CD4-positive, alpha-beta memory T cell (primary cell): Measurements from ENCODE around the gene MPRIP. TPM values are rescaled to one million over a fixed set of nuclear protein-coding genes. Genes with fewer than 3 reads are reported as not detected.

Source experiments
- CTCF ChIA-PET: fragments of 350-600 bp; sonication (Branson Sonifier 250); formaldehyde crosslinking; loops from one replicate; lab custom pipeline; 2021; ENCODE audit warnings: inconsistent platforms; ENCODE audit not compliant: partially characterized antibody; lab: Charles Lee
- POLR2A ChIA-PET: fragments of 350-600 bp; sonication (Branson Sonifier 250); formaldehyde crosslinking; loops from one replicate; lab custom pipeline; 2021; ENCODE audit not compliant: partially characterized antibody; lab: Charles Lee
- DNase-seq, 5 donors: peaks; one replicate each; pipeline versions ENCODE4 v3.0.0 to v3.0.0-alpha.2; 2020 to 2022; ENCODE audit warnings: mixed read lengths in 1 of 5
- H3K27ac ChIP-seq: one replicate; pipeline ENCODE4 v1.7.0; 2013; ENCODE audit warnings: low read depth, low read length
- H3K27me3 ChIP-seq: 2 replicates; pipeline ENCODE4 v1.7.0; 2013; ENCODE audit warnings: mild to moderate bottlenecking, low read length, moderate library complexity; ENCODE audit not compliant: insufficient read depth
- H3K36me3 ChIP-seq: 2 replicates; pipeline ENCODE4 v1.7.0; 2013; ENCODE audit warnings: mild to moderate bottlenecking, low read length, moderate library complexity; ENCODE audit not compliant: insufficient read depth
- H3K4me1 ChIP-seq: 2 replicates; pipeline ENCODE4 v1.7.0; 2013; ENCODE audit warnings: mild to moderate bottlenecking, low read length, moderate library complexity; ENCODE audit not compliant: insufficient read depth
- H3K4me3 ChIP-seq, 2 donors: one replicate each; pipeline ENCODE4 v1.7.0; 2013; ENCODE audit warnings: low read length in 2 of 2, mild to moderate bottlenecking in 1 of 2
- H3K9me3 ChIP-seq, 2 donors: one replicate each; pipeline ENCODE4 v1.7.0; 2013; ENCODE audit warnings: low read length in 2 of 2, control low read depth in 1 of 2; ENCODE audit not compliant: control insufficient read depth in 1 of 2
- H3K27ac Mint-ChIP-seq, 7 donors: one replicate each; pipeline ENCODE4 v1.8.0; 2020 to 2021; ENCODE audit warnings: mixed read lengths in 7 of 7, mild to moderate bottlenecking in 6 of 7, inconsistent platforms in 3 of 7, moderate library complexity in 3 of 7
- H3K27me3 Mint-ChIP-seq, 2 donors: one replicate each; pipeline ENCODE4 v1.8.0; 2020 to 2021; ENCODE audit warnings: mixed read lengths in 2 of 2
- H3K36me3 Mint-ChIP-seq, 2 donors: one replicate each; pipeline ENCODE4 v1.8.0; 2020 to 2021; ENCODE audit warnings: mixed read lengths in 2 of 2, inconsistent platforms in 1 of 2, mild to moderate bottlenecking in 1 of 2
- H3K4me1 Mint-ChIP-seq, 4 donors: one replicate each; pipeline ENCODE4 v1.8.0; 2020 to 2021; ENCODE audit warnings: mixed read lengths in 4 of 4, mild to moderate bottlenecking in 1 of 4
- H3K4me3 Mint-ChIP-seq, 8 donors: one replicate each; pipeline ENCODE4 v1.8.0; 2020 to 2021; ENCODE audit warnings: mixed read lengths in 8 of 8, mild to moderate bottlenecking in 7 of 8, moderate library complexity in 6 of 8, inconsistent platforms in 3 of 8
- H3K9me3 Mint-ChIP-seq, 8 donors: one replicate each; pipeline ENCODE4 v1.8.0; 2020 to 2021; ENCODE audit warnings: mixed read lengths in 8 of 8, mild to moderate bottlenecking in 5 of 8, inconsistent platforms in 3 of 8, moderate library complexity in 1 of 8
- intact Hi-C: fragments of 100-400 bp; cut with micrococcal nuclease; formaldehyde crosslinking; loops from one replicate; pipeline ENCODE4 v1.15.1; 2023
- polyA plus RNA-seq, 2 donors: library from polyadenylated mRNA; unstranded; fragments of 300-500 nt; fragmentation: Illumina TruSeq; gene quantifications; one replicate each; pipeline ENCODE4 v1.2.3, GENCODE V29; 2021
- total RNA-seq, 2 experiments: library from RNA; stranded (reverse); gene quantifications; one replicate each; pipeline ENCODE4 v1.2.3, GENCODE V29; 2021

MPRIP gene
- total and polyA plus RNA-seq, 4 experiments from 2014 or later, result 48.4 to 255 (median 152) TPM

DNA sequence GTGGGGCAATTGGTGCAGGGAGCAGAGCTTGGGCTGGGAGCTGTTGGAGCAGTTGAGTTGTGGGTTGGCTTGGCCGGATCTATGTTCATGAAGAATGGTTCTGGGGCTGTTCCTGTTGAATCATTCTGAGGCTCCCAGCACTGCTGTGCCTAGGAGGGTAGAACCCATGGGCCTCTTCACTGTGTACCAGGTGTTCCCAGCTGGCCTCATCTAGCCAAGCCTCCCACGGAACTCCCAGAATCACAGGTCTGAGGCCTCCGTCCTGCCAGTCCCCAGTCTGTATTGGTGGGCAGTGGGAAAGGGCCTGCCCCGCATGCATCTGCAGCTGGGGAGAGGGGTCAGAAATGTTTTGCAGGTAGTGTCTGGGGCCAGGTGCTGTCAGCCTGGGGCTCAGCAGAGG, 74.1 kb downstream of the MPRIP start:
- peaks cover 94% of the 10 kb centered on the region for H3K4me1 ChIP-seq
- H3K36me3 ChIP-seq, result no peaks in the 10 kb centered on the region
- no peak overlapping the region for H3K27ac ChIP-seq
- Mint-ChIP-seq H3K36me3 (no peaks in the 10 kb centered on the region), H3K27me3 (no peaks in the 10 kb centered on the region), H3K9me3 (peaks cover 0 to 3% (median 0%) of the 10 kb centered on the region in 8 donors), H3K4me3 (peak overlapping the region in 1 of 8 donors; percentile 20), H3K27ac (peak overlapping the region; percentile 31 to 95 (median 82)), H3K4me1 (peaks cover 56 to 93% (median 79%) of the 10 kb centered on the region in 4 donors)
- no peaks in the 10 kb centered on the region for H3K27me3 ChIP-seq
- ChIA-PET CTCF (no interaction called here), POLR2A (no interaction called here)
- H3K9me3 ChIP-seq, result no peaks in the 10 kb centered on the region
- no peak for DNase-seq
- intact Hi-C loops, result loop anchor here (5.0 kb wide), 1 partner anchor 74 kb away; the partner anchor contains the start of gene MPRIP
- H3K4me3 ChIP-seq, result no peak overlapping the region

DNA sequence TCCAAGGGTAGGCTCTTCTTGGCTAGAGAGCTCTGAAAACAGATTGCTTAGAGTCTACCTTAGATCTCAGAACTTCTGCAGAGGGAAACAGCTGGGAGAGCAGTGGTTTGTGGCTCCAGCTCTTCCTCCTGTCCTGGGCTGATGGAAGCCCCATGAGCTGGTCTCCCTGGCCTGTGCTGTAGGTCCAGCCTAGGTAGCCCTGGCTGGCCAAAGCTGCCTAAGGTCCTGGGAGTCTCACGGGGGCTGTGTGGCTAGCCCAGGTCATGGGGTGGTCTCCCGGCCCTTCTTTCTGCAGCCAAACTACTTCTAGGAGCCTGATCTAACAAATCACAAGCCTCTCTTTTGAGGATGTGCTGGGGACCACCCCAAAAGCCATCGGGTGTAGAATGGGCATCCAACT, 75.7 kb downstream of the MPRIP start:
- Histone ChIP-seq H3K9me3 (no peaks in the 10 kb centered on the region), H3K4me1 (peaks cover 96% of the 10 kb centered on the region), H3K27ac (peak overlapping the region; percentile 66), H3K27me3 (no peaks in the 10 kb centered on the region), H3K4me3 (no peak overlapping the region), H3K36me3 (no peaks in the 10 kb centered on the region)
- H3K36me3 Mint-ChIP-seq, result no peaks in the 10 kb centered on the region
- H3K4me3 Mint-ChIP-seq, result peak overlapping the region in 4 of 8 donors; percentile 51 to 66 (median 64)
- peaks cover 64 to 96% (median 85%) of the 10 kb centered on the region in 4 donors for H3K4me1 Mint-ChIP-seq
- intact Hi-C loops, result loop anchor here (5.0 kb wide), 1 partner anchor 76 kb away; the partner anchor contains the start of gene MPRIP
- peaks cover 0 to 3% (median 0%) of the 10 kb centered on the region in 8 donors for H3K9me3 Mint-ChIP-seq
- no peaks in the 10 kb centered on the region for H3K27me3 Mint-ChIP-seq
- peak overlapping the region; percentile 86 to 96 (median 95) for H3K27ac Mint-ChIP-seq
- POLR2A ChIA-PET, result interaction anchor here (0.9 to 5.9 kb wide), 2 partner anchors 9 to 37 kb away, joined by 3 to 57 read pairs; no protein-coding TSS in a partner anchor
- CTCF ChIA-PET, result interaction anchor here (1.2 kb wide), 1 partner anchor 9 kb away, joined by 4 read pairs; no protein-coding TSS in a partner anchor
- DNase-seq, result no peak

DNA sequence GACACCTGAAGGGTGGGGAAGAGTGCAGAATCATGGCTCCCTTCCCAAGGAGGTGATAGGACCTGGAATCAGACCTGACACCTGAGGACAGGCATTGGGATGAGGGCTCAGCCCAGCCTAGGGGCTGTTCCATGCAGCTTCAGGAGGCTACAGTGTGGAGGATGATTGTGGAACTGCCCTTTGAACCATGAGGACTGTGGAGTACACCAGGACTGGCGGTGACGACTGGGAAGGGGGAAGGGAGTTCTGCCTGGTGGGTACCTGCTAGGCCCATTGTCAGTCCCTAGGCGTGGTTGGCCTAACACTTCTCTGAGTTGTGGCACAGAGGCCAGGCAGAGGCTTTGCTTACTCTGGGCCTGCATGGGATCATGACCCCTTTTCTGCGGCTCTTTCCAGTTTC, 76.1 kb downstream of the MPRIP start:
- no peak overlapping the region for H3K4me3 ChIP-seq
- Mint-ChIP-seq H3K4me1 (peaks cover 61 to 95% (median 84%) of the 10 kb centered on the region in 4 donors), H3K27me3 (no peaks in the 10 kb centered on the region), H3K36me3 (no peaks in the 10 kb centered on the region), H3K9me3 (peaks cover 0 to 3% (median 0%) of the 10 kb centered on the region in 8 donors), H3K4me3 (peak overlapping the region in 6 of 8 donors; percentile 28 to 66 (median 54)), H3K27ac (peak overlapping the region; percentile 88 to 96 (median 95))
- intact Hi-C loops, result loop anchor here (5.0 kb wide), 1 partner anchor 76 kb away; the partner anchor contains the start of gene MPRIP
- DNase-seq, result no peak
- no peaks in the 10 kb centered on the region for H3K36me3 ChIP-seq
- peaks cover 94% of the 10 kb centered on the region for H3K4me1 ChIP-seq
- no peaks in the 10 kb centered on the region for H3K27me3 ChIP-seq
- POLR2A ChIA-PET, result interaction anchor here (0.9 to 5.9 kb wide), 3 partner anchors 10 to 37 kb away, joined by 3 to 57 read pairs (median 3); no protein-coding TSS in a partner anchor
- CTCF ChIA-PET, result no interaction called here
- no peaks in the 10 kb centered on the region for H3K9me3 ChIP-seq
- H3K27ac ChIP-seq, result peak overlapping the region; percentile 66

DNA sequence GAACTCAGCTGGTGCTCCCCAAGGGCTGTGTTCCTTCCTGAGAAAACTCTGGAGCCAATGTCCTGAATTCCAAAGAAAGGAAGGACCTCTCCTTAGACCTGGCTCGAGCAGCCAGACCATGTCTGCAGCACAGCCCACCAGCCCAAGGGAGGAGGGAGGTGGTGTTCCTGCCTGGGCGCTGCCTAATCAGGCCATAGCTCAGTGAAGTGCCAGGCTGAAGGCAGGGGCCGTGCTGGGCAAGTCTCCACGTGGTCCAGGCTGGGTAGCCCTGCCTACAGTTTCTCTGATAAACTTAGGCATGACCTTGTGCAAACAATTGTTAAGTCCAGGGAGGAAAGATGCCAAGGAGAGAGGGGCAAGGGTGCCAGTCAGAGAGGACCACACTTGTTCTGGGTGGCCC, 76.8 kb downstream of the MPRIP start:
- CTCF ChIA-PET, result interaction anchor here (0.7 to 4.3 kb wide), 3 partner anchors 9 to 77 kb away, joined by 3 to 17 read pairs (median 3); no protein-coding TSS in a partner anchor
- Histone ChIP-seq H3K36me3 (no peaks in the 10 kb centered on the region), H3K9me3 (no peaks in the 10 kb centered on the region), H3K4me3 (peak overlapping the region in 1 of 2 donors; percentile 7), H3K27ac (peak overlapping the region; percentile 66), H3K27me3 (no peaks in the 10 kb centered on the region), H3K4me1 (peaks cover 93% of the 10 kb centered on the region)
- POLR2A ChIA-PET, result interaction anchor here (0.7 to 5.9 kb wide), 13 partner anchors 11 to 189 kb away, joined by 3 to 57 read pairs (median 4); partner anchors contain the start of genes COPS3 and PLD6
- Mint-ChIP-seq H3K9me3 (peaks cover 0 to 3% (median 0%) of the 10 kb centered on the region in 8 donors), H3K4me1 (peaks cover 63 to 95% (median 85%) of the 10 kb centered on the region in 4 donors), H3K27ac (peak overlapping the region; percentile 93 to 96 (median 95)), H3K27me3 (no peaks in the 10 kb centered on the region), H3K4me3 (peak overlapping the region; percentile 10 to 79 (median 66)), H3K36me3 (no peaks in the 10 kb centered on the region)
- DNase-seq, result no peak
- intact Hi-C loops, result loop anchor here (5.0 kb wide), 1 partner anchor 77 kb away; the partner anchor contains the start of gene MPRIP

DNA sequence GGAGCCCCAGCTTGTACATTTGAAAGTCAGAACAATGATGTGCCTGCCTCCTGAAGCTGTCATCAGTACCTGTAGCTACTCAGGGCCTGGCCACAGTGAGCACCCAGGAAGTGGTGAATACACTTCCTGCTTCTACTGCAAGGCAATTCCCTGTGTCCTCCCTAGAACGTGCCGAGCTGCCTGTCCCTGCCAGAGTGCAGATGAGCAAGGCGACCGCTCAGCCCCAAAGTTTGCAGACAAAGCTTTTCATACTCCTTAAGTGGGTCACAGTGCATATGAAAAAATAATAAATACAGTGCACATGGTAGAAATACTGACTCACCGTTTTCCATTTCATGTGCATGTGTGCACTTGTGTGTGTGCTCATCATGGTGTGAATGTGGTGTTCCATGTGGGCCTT, 77.3 kb downstream of the MPRIP start:
- intact Hi-C loops, result loop anchor here (5.0 kb wide), 1 partner anchor 77 kb away; the partner anchor contains the start of gene MPRIP
- Histone ChIP-seq H3K27ac (peak overlapping the region; percentile 66), H3K36me3 (no peaks in the 10 kb centered on the region), H3K9me3 (no peaks in the 10 kb centered on the region), H3K4me1 (peaks cover 93% of the 10 kb centered on the region), H3K27me3 (no peaks in the 10 kb centered on the region), H3K4me3 (no peak overlapping the region)
- Mint-ChIP-seq H3K9me3 (peaks cover 0 to 3% (median 0%) of the 10 kb centered on the region in 8 donors), H3K4me1 (peaks cover 62 to 95% (median 84%) of the 10 kb centered on the region in 4 donors), H3K4me3 (peak overlapping the region; percentile 10 to 79 (median 66)), H3K36me3 (no peaks in the 10 kb centered on the region), H3K27me3 (no peaks in the 10 kb centered on the region), H3K27ac (peak overlapping the region; percentile 93 to 96 (median 95))
- CTCF ChIA-PET, result interaction anchor here (0.7 to 4.3 kb wide), 5 partner anchors 9 to 194 kb away, joined by 3 to 17 read pairs (median 3); no protein-coding TSS in a partner anchor
- peak; percentile 69 to 93 (median 81) for DNase-seq
- POLR2A ChIA-PET, result interaction anchor here (0.7 to 5.9 kb wide), 15 partner anchors 11 to 189 kb away, joined by 3 to 57 read pairs (median 3); partner anchors contain the start of genes COPS3 and PLD6

DNA sequence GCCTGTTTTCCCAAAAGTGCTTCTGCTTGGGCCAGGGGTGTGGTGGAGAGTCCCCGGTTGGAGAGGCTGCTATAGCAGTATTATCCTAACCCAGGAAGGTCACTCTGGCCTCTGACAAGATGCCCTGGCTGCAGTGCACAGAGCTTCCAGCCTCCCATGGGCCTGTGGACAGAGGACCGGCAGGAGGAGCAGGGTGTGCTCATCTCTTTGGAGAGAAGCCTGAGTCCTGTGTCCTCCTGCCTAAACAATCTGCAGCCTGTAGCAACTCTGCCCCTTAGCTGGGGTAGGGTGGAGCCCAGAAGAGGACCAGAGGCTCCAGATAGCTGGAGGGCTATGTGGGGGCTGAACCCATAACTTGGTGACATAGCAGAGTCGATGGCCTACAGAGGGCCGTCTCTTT, 78.0 kb downstream of the MPRIP start:
- Mint-ChIP-seq H3K36me3 (no peaks in the 10 kb centered on the region), H3K4me1 (peaks cover 64 to 95% (median 84%) of the 10 kb centered on the region in 4 donors), H3K27ac (peak overlapping the region; percentile 93 to 96 (median 95)), H3K27me3 (no peaks in the 10 kb centered on the region), H3K4me3 (peak overlapping the region in 6 of 8 donors; percentile 57 to 79 (median 68)), H3K9me3 (peaks cover 0 to 3% (median 0%) of the 10 kb centered on the region in 8 donors)
- intact Hi-C loops, result no loop called here
- POLR2A ChIA-PET, result interaction anchor here (0.8 to 5.9 kb wide), 5 partner anchors 12 to 116 kb away, joined by 3 to 57 read pairs (median 3); no protein-coding TSS in a partner anchor
- no peaks in the 10 kb centered on the region for H3K27me3 ChIP-seq
- DNase-seq, result no peak
- H3K27ac ChIP-seq, result peak overlapping the region; percentile 66
- H3K36me3 ChIP-seq, result no peaks in the 10 kb centered on the region
- no peaks in the 10 kb centered on the region for H3K9me3 ChIP-seq
- no peak overlapping the region for H3K4me3 ChIP-seq
- CTCF ChIA-PET, result interaction anchor here (0.8 to 4.3 kb wide), 9 partner anchors 11 to 193 kb away, joined by 3 to 17 read pairs (median 3); partner anchors contain the start of gene FLCN
- peaks cover 93% of the 10 kb centered on the region for H3K4me1 ChIP-seq
